LNCaP clone FGC (cell line): ENCODE results near the gene DYNLT4.
"Not testable (repeated sequence)": the region's sequence is repeated elsewhere in the genome, so short reads cannot be mapped to it uniquely, and the experiment has no call there.

Experiments used
- DNase-seq: peaks from one replicate; pipeline ENCODE4 v3.0.0-alpha.2; 2011; ENCODE audit warnings: low read depth
- H3K4me3 ChIP-seq: 2 replicates; pipeline ENCODE4 v1.5.1; 2011; ENCODE audit warnings: mild to moderate bottlenecking, low read depth, low read length, control low read depth
- CTCF ChIP-seq: IDR thresholded peaks from 2 replicates; pipeline ENCODE4 v1.5.1; 2012; ENCODE audit warnings: mild to moderate bottlenecking; ENCODE audit not compliant: control insufficient read depth, insufficient read depth; ENCODE audit errors: extremely low read depth

The DYNLT4 gene

GRCh38 chr1:44812822-44813543 is 5.8 kb upstream of the DYNLT4 start:
- DNase-seq = no peak
- peak overlapping the region; percentile 64 for H3K4me3 ChIP-seq
- TF ChIP-seq CTCF = no peak

GRCh38 chr1:44811234-44811633 is 4.1 kb upstream of the DYNLT4 start:
- no peak for DNase-seq
- no peak for TF ChIP-seq CTCF
- no peak overlapping the region for H3K4me3 ChIP-seq

GRCh38 chr1:44810762-44811105 is 3.6 kb upstream of the DYNLT4 start:
- not testable (repeated sequence) for H3K4me3 ChIP-seq

GRCh38 chr1:44810101-44810761 is 3.1 kb upstream of the DYNLT4 start:
- no peak overlapping the region for H3K4me3 ChIP-seq
- peak; percentile 61 for DNase-seq
- no peak for TF ChIP-seq CTCF

More at GRCh38 chr1:44810762-44811105, 3.6 kb upstream of the DYNLT4 start:
- not testable (repeated sequence) for DNase-seq

- no peak overlapping the region for H3K4me3 ChIP-seq
- no peak for DNase-seq
- TF ChIP-seq CTCF = no peak
Observed at GRCh38 chr1:44808938-44809917, 2.1 kb upstream of the DYNLT4 start.

- H3K4me3 ChIP-seq = no peak within 1 kb of the TSS
- no peak for DNase-seq
Observed at GRCh38 chr1:44808063-44808937, 1.1 kb upstream of the DYNLT4 start, which contains the start of gene BTBD19. BTBD19 (plus strand) TSS chr1:44808523; CDS start chr1:44808821, 298 bp downstream.

More at GRCh38 chr1:44808063-44808937, 1.1 kb upstream of the DYNLT4 start, which contains the start of gene BTBD19:
- TF ChIP-seq CTCF = no peak
